GM12891 (cell line): Measurements from ENCODE around the gene SUPT4H1.

Experiments used
- POLR2A ChIP-seq: IDR thresholded peaks from 2 replicates; pipeline ENCODE4 v1.6.1; 2011; ENCODE audit warnings: low read depth, low read length, control low read depth
- POLR2AphosphoS5 ChIP-seq: IDR thresholded peaks from 2 replicates; pipeline ENCODE4 v1.6.1; 2011; ENCODE audit warnings: low read depth, low read length, control low read depth
- POU2F2 ChIP-seq: IDR thresholded peaks from 2 replicates; pipeline ENCODE4 v1.6.1; 2011; ENCODE audit warnings: low read depth, mild to moderate bottlenecking, control low read depth, low read length, moderate library complexity
- SPI1 ChIP-seq: IDR thresholded peaks from 2 replicates; pipeline ENCODE4 v1.6.1; 2011; ENCODE audit warnings: low read depth, low read length, control low read depth
- TAF1 ChIP-seq: IDR thresholded peaks from 2 replicates; pipeline ENCODE4 v1.6.1; 2011; ENCODE audit warnings: low read depth, low read length, control low read depth

DNA sequence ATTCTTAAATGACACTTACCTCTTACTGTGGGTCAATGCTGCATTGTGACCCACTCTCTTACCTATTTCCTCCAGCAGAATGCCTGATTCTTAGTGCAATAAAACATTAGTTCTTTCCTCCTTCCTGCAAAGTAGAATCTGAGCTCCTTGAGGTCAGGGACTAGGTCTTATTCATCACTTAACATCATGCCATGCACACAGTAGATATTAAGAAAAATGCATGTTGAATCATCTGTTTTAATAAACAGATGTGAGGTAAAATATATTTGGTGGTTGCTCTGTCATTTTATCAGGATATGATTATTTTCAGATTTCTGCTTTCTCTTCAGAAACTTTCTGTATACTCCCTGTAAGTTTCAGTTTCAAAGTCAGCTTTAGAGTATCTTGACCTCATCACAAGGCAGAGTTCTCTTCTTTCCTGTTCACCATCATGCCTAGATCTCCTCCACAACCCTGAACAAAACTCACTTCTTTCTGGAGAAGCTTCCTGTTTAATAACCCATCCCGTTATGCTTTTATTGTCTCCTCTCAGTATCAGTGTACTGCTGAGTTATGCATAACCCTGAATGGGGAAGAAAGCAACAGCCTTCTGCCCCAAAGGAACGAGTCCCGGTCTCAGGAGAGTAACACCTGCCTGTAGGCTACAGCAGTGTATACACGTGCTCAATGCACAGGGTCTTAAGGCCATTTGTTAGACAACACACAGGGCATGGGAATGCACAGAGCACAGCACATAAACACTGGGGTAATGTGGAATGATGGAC, 30.3 kb upstream of the SUPT4H1 start:
- TF ChIP-seq POLR2A: no peak
- TF ChIP-seq TAF1: no peak
- TF ChIP-seq SPI1: no peak
- TF ChIP-seq POU2F2: no peak
- no peak for TF ChIP-seq POLR2AphosphoS5
